Parathyroid adenoma (tissue), 2 donors: ENCODE data around the gene SCCPDH.
"Not testable (repeated sequence)": the region's sequence is repeated elsewhere in the genome, so short reads cannot be mapped to it uniquely, and the experiment has no call there.

Experiments
- H2AFZ ChIP-seq: fragments of 300-600 bp; sonication (generic); one replicate; pipeline ENCODE4 v1.7.0; 2017; ENCODE audit warnings: antibody characterized with exemption, mild to moderate bottlenecking
- H3K27ac ChIP-seq: fragments of 300-600 bp; sonication (generic); one replicate; pipeline ENCODE4 v1.7.0; 2017
- H3K27me3 ChIP-seq: fragments of 300-600 bp; sonication (generic); one replicate; pipeline ENCODE4 v1.7.0; 2017; ENCODE audit warnings: low read length; ENCODE audit not compliant: control insufficient read depth, insufficient read depth
- H3K36me3 ChIP-seq: fragments of 300-600 bp; sonication (generic); one replicate; pipeline ENCODE4 v1.7.0; 2017; ENCODE audit warnings: low read length; ENCODE audit not compliant: control insufficient read depth, insufficient read depth
- H3K4me1 ChIP-seq: fragments of 300-600 bp; sonication (generic); one replicate; pipeline ENCODE4 v1.7.0; 2017; ENCODE audit warnings: control low read depth
- H3K4me2 ChIP-seq: fragments of 300-600 bp; sonication (generic); one replicate; pipeline ENCODE4 v1.7.0; 2017; ENCODE audit warnings: low read length
- H3K4me3 ChIP-seq: fragments of 300-600 bp; sonication (generic); one replicate; pipeline ENCODE4 v1.7.0; 2017; ENCODE audit warnings: low read depth, low read length
- H3K79me2 ChIP-seq: fragments of 300-600 bp; sonication (generic); one replicate; pipeline ENCODE4 v1.7.0; 2017; ENCODE audit warnings: control low read depth
- H3K9ac ChIP-seq: fragments of 300-600 bp; sonication (generic); one replicate; pipeline ENCODE4 v1.7.0; 2017; ENCODE audit warnings: mild to moderate bottlenecking
- H3K9me3 ChIP-seq: fragments of 300-600 bp; sonication (generic); one replicate; pipeline ENCODE4 v1.7.0; 2017; ENCODE audit warnings: low read length; ENCODE audit not compliant: control insufficient read depth
- CTCF ChIP-seq: fragments of 300-600 bp; sonication (generic); IDR thresholded peaks from one replicate; pipeline ENCODE4 v1.7.0; 2017; ENCODE audit warnings: antibody characterized with exemption, mild to moderate bottlenecking
- donor health status: primary hyperparathyroidism.

The SCCPDH gene

GRCh38 chr1:246733704-246734103, 9.5 kb downstream of the SCCPDH start:
- no peak overlapping the region for H3K27ac ChIP-seq
- H3K9ac ChIP-seq = no peak overlapping the region

GRCh38 chr1:246734866-246735265, 10.7 kb downstream of the SCCPDH start:
- Histone ChIP-seq H3K4me2 (no peak overlapping the region), H3K27ac (no peak overlapping the region), H3K9ac (no peak overlapping the region), H2AFZ (no peak overlapping the region), H3K79me2 (no peaks in the 10 kb centered on the region), H3K4me1 (no peaks in the 10 kb centered on the region), H3K36me3 (no peaks in the 10 kb centered on the region), H3K27me3 (no peaks in the 10 kb centered on the region), H3K9me3 (no peaks in the 10 kb centered on the region), H3K4me3 (no peak overlapping the region)
- TF ChIP-seq CTCF = no peak

More at GRCh38 chr1:246733704-246734103, 9.5 kb downstream of the SCCPDH start:
- H2AFZ ChIP-seq = no peak overlapping the region
- no peaks in the 10 kb centered on the region for H3K27me3 ChIP-seq
- H3K4me2 ChIP-seq = no peak overlapping the region
- TF ChIP-seq CTCF = no peak
- no peaks in the 10 kb centered on the region for H3K79me2 ChIP-seq
- H3K4me3 ChIP-seq = no peak overlapping the region
- H3K9me3 ChIP-seq = no peaks in the 10 kb centered on the region
- H3K4me1 ChIP-seq = no peaks in the 10 kb centered on the region
- no peaks in the 10 kb centered on the region for H3K36me3 ChIP-seq

- Histone ChIP-seq H3K9me3 (no peaks in the 10 kb centered on the region), H3K4me2 (no peak overlapping the region), H3K27me3 (no peaks in the 10 kb centered on the region), H3K4me3 (no peak overlapping the region), H3K9ac (no peak overlapping the region), H3K79me2 (no peaks in the 10 kb centered on the region), H3K27ac (no peak overlapping the region), H3K36me3 (no peaks in the 10 kb centered on the region), H3K4me1 (no peaks in the 10 kb centered on the region), H2AFZ (no peak overlapping the region)
- TF ChIP-seq CTCF = no peak
Measured at GRCh38 chr1:246735735-246736134, 11.5 kb downstream of the SCCPDH start.

- no peak overlapping the region for H3K9ac ChIP-seq
- H3K36me3 ChIP-seq = no peaks in the 10 kb centered on the region
- no peaks in the 10 kb centered on the region for H3K79me2 ChIP-seq
- TF ChIP-seq CTCF = no peak
- H3K9me3 ChIP-seq = no peaks in the 10 kb centered on the region
- H2AFZ ChIP-seq = no peak overlapping the region
- H3K27ac ChIP-seq = no peak overlapping the region
- no peak overlapping the region for H3K4me2 ChIP-seq
- no peak overlapping the region for H3K4me3 ChIP-seq
- H3K27me3 ChIP-seq = no peaks in the 10 kb centered on the region
- no peaks in the 10 kb centered on the region for H3K4me1 ChIP-seq
Measured at GRCh38 chr1:246742396-246742795, 18.2 kb downstream of the SCCPDH start.

GRCh38 chr1:246746155-246746554, 21.9 kb downstream of the SCCPDH start:
- H3K4me3 ChIP-seq, H3K27ac ChIP-seq, H3K79me2 ChIP-seq, H3K4me2 ChIP-seq, H3K36me3 ChIP-seq, H3K4me1 ChIP-seq, H2AFZ ChIP-seq, H3K9me3 ChIP-seq, H3K27me3 ChIP-seq, H3K9ac ChIP-seq: not testable (repeated sequence)
